MM.1S (cell line): Measurements from ENCODE around the gene ARL6.
A peak's percentile ranks its signal among the peaks of the same experiment; 100 is the strongest.

Experiments
- DNase-seq: peaks from one replicate; pipeline ENCODE4 v3.0.0-alpha.2; 2015
- H2AFZ ChIP-seq: fragments of 300-600 bp; sonication (generic); 2 replicates; pipeline ENCODE4 v1.6.0; 2016; ENCODE audit warnings: antibody characterized with exemption, low read length
- H3F3A ChIP-seq: fragments of 300-600 bp; sonication (generic); 2 replicates; pipeline ENCODE4 v1.6.1; 2016; ENCODE audit warnings: mild to moderate bottlenecking, antibody characterized with exemption, low read length, moderate library complexity, mixed read lengths; ENCODE audit not compliant: insufficient read depth
- H3K27ac ChIP-seq: fragments of 300-600 bp; sonication (generic); 2 replicates; pipeline ENCODE4 v1.5.1; 2016; ENCODE audit warnings: mild to moderate bottlenecking, low read length
- H3K27me3 ChIP-seq: fragments of 300-600 bp; sonication (generic); replicated peaks from 2 replicates; pipeline ENCODE4 v1.6.0; 2016; ENCODE audit warnings: low read length; ENCODE audit not compliant: insufficient read depth
- H3K36me3 ChIP-seq: fragments of 300-600 bp; sonication (generic); replicated peaks from 2 replicates; pipeline ENCODE4 v1.6.1; 2016; ENCODE audit warnings: mild to moderate bottlenecking, low read length, mixed read lengths; ENCODE audit not compliant: insufficient read depth
- H3K4me1 ChIP-seq: fragments of 300-600 bp; sonication (generic); 2 replicates; pipeline ENCODE4 v1.6.1; 2016; ENCODE audit warnings: low read length, mixed read lengths
- H3K4me2 ChIP-seq: fragments of 300-600 bp; sonication (generic); 2 replicates; pipeline ENCODE4 v1.6.0; 2016; ENCODE audit warnings: low read depth, low read length
- H3K4me3 ChIP-seq: fragments of 300-600 bp; sonication (generic); 2 replicates; pipeline ENCODE4 v1.5.1; 2016; ENCODE audit warnings: low read length, mixed read lengths
- H3K79me2 ChIP-seq: fragments of 300-600 bp; sonication (generic); 2 replicates; pipeline ENCODE4 v1.6.1; 2016; ENCODE audit warnings: mixed run types, low read length, mixed read lengths
- H3K9ac ChIP-seq: fragments of 300-600 bp; sonication (generic); 2 replicates; pipeline ENCODE4 v1.6.1; 2016; ENCODE audit warnings: low read length, mixed read lengths
- H3K9me2 ChIP-seq: fragments of 300-600 bp; sonication (generic); replicated peaks from 2 replicates; pipeline ENCODE4 v1.6.1; 2016; ENCODE audit warnings: mild to moderate bottlenecking, low read length, mixed read lengths; ENCODE audit not compliant: insufficient read depth
- H3K9me3 ChIP-seq: fragments of 300-600 bp; sonication (generic); replicated peaks from 2 replicates; pipeline ENCODE4 v1.6.1; 2016; ENCODE audit warnings: mild to moderate bottlenecking, low read length, mixed read lengths; ENCODE audit not compliant: insufficient read depth
- H4K20me1 ChIP-seq: fragments of 300-600 bp; sonication (generic); 2 replicates; pipeline ENCODE4 v1.6.1; 2016; ENCODE audit warnings: mild to moderate bottlenecking, low read length, moderate library complexity, mixed read lengths; ENCODE audit not compliant: insufficient read depth
- EZH2 ChIP-seq: fragments of 300-600 bp; sonication (generic); optimal IDR thresholded peaks from 2 replicates; pipeline ENCODE3; 2017; ENCODE audit warnings: low read depth, mild to moderate bottlenecking, antibody characterized with exemption, low read length, mixed read lengths
- EZH2phosphoT487 ChIP-seq: fragments of 300-600 bp; sonication (generic); IDR thresholded peaks from 2 replicates; pipeline ENCODE4 v1.6.1; 2018; ENCODE audit warnings: antibody characterized with exemption, low read length
- TF ChIP-seq, protein P1 (sequence below): fragments of 300-600 bp; sonication (generic); IDR thresholded peaks from 2 replicates; pipeline ENCODE4 v1.5.1; 2016; ENCODE audit warnings: antibody characterized with exemption, low read length, mixed read lengths

The ARL6 gene

DNA sequence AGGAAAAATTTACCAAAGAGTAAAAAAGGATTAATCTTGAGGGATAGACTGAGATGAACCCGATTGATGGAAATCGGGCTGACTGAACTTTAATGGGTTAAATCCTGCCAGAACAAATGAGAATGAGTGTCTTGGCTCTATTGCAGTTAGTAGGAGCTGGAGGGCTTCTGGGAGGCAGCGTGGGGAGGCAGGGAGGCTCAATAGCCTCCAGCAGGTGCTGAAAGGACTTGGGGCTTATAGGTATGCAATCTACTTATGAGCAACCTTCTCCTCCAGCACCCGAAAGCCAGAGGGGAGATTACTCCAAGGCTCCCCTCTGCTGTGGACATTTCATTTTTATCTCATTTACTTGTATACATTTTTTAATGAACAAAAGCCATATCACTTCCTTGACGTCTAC lies 56.2 kb downstream of the ARL6 start:
- no peaks in the 10 kb centered on the region for H3K9me2 ChIP-seq
- H3K36me3 ChIP-seq = no peaks in the 10 kb centered on the region
- peak overlapping the region; percentile 84 for H3K4me2 ChIP-seq
- H2AFZ ChIP-seq = peak overlapping the region; percentile 95
- peaks cover 13% of the 10 kb centered on the region for H3F3A ChIP-seq
- no peaks in the 10 kb centered on the region for H3K27me3 ChIP-seq
- no peaks in the 10 kb centered on the region for H4K20me1 ChIP-seq
- H3K9me3 ChIP-seq = no peaks in the 10 kb centered on the region
- peaks cover 15% of the 10 kb centered on the region for H3K4me1 ChIP-seq
- peak; percentile 9 for DNase-seq
- H3K79me2 ChIP-seq = peaks cover 11% of the 10 kb centered on the region; the same call in 1 of the 2 replicates
- peak overlapping the region; percentile 57 for H3K9ac ChIP-seq
- H3K4me3 ChIP-seq = peak overlapping the region; percentile 86
- H3K27ac ChIP-seq = peak overlapping the region; percentile 71; the same call in 1 of the 2 replicates
- no peak for TF ChIP-seq EZH2phosphoT487

DNA sequence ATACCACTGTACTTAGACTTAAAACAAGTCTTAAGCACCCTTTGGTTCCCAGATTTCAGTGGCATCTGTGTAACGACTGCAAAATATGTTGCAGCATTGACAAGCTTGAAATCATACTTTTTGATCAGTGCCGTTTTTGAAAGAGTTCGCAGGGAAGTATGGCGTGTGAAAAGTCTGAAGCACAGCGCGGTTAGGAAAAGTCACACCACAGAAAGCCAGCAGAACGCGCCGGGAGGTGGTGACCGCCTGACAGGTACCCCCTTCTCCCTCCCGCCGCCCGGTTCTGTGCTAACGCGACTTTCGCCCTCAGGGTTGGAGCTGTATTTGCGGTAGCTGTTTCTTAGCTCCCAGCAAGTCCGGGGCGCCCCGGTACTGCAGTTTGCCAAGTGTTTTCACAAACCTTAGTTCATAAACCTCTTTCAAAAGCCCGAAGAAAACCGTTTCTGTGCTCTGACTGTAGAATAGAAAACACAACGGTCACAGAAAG lies 56.8 kb downstream of the ARL6 start:
- Histone ChIP-seq H3K9me3 (no peaks in the 10 kb centered on the region), H4K20me1 (no peaks in the 10 kb centered on the region), H3K9ac (peak overlapping the region; percentile 57), H3K9me2 (no peaks in the 10 kb centered on the region), H3K36me3 (no peaks in the 10 kb centered on the region), H3K27me3 (no peaks in the 10 kb centered on the region), H2AFZ (peak overlapping the region; percentile 95), H3K4me1 (peaks cover 9% of the 10 kb centered on the region), H3K4me2 (peak overlapping the region; percentile 84), H3K27ac (peak overlapping the region; percentile 71), H3K4me3 (peak overlapping the region; percentile 86), H3F3A (peaks cover 13% of the 10 kb centered on the region), H3K79me2 (peaks cover 11% of the 10 kb centered on the region; the same call in 1 of the 2 replicates)
- TF ChIP-seq EZH2phosphoT487 (no peak), EZH2 (no peak)
- TF ChIP-seq, protein P1, sequence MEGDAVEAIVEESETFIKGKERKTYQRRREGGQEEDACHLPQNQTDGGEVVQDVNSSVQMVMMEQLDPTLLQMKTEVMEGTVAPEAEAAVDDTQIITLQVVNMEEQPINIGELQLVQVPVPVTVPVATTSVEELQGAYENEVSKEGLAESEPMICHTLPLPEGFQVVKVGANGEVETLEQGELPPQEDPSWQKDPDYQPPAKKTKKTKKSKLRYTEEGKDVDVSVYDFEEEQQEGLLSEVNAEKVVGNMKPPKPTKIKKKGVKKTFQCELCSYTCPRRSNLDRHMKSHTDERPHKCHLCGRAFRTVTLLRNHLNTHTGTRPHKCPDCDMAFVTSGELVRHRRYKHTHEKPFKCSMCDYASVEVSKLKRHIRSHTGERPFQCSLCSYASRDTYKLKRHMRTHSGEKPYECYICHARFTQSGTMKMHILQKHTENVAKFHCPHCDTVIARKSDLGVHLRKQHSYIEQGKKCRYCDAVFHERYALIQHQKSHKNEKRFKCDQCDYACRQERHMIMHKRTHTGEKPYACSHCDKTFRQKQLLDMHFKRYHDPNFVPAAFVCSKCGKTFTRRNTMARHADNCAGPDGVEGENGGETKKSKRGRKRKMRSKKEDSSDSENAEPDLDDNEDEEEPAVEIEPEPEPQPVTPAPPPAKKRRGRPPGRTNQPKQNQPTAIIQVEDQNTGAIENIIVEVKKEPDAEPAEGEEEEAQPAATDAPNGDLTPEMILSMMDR = no peak
- DNase-seq = no peak

DNA sequence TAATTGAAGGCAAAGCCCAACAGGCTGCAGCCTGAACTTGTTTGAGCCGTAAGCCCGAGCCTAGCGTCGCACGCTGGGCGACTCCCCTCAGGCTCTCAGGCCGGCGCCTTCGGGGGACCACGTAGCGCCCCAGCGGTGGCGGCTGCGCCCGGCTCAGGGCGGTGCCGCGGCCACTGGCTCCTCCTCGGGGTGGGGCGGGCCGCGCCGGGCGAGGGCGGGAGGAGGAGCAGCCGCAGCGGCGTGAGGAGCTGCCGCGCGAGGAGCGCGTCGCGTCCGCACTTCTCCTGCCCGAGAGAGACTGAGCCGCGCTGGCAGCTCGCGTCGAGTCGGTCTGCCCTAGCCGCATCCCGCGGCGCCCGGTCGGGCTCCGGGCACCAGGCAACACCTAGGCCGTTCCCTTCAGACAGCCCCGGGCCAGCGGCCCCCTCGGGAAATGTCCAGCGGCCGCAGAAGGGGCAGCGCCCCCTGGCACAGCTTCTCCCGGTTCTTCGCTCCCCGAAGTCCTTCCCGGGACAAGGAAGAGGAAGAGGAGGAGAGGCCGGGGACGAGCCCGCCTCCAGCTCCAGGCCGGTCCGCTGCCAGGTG lies 57.3 kb downstream of the ARL6 start, which contains the start of gene CRYBG3:
CRYBG3 (plus strand) TSS at position 238 of the 585 bp plus-strand sequence; CDS start at position 434, 196 bp downstream.
- no peaks in the 10 kb centered on the region for H3K9me2 ChIP-seq
- no peaks in the 10 kb centered on the region for H3K9me3 ChIP-seq
- no peaks in the 10 kb centered on the region for H4K20me1 ChIP-seq
- peaks cover 13% of the 10 kb centered on the region for H3F3A ChIP-seq
- H3K79me2 ChIP-seq = peaks cover 14% of the 10 kb centered on the region; the same call in 1 of the 2 replicates
- H3K27me3 ChIP-seq = no peaks in the 10 kb centered on the region
- H2AFZ ChIP-seq = peak within 1 kb of the TSS; percentile 95
- peak within 1 kb of the TSS; percentile 86 for H3K4me3 ChIP-seq
- H3K4me2 ChIP-seq = peak within 1 kb of the TSS; percentile 88
- H3K27ac ChIP-seq = peak within 1 kb of the TSS; percentile 71
- peak; percentile 93 for DNase-seq
- H3K4me1 ChIP-seq = peaks cover 8% of the 10 kb centered on the region
- TF ChIP-seq, protein P1 = no peak; the same call in 1 of the 2 replicates
- TF ChIP-seq EZH2 (no peak), EZH2phosphoT487 (no peak)
- peak within 1 kb of the TSS; percentile 76 for H3K9ac ChIP-seq
- H3K36me3 ChIP-seq = no peaks in the 10 kb centered on the region

DNA sequence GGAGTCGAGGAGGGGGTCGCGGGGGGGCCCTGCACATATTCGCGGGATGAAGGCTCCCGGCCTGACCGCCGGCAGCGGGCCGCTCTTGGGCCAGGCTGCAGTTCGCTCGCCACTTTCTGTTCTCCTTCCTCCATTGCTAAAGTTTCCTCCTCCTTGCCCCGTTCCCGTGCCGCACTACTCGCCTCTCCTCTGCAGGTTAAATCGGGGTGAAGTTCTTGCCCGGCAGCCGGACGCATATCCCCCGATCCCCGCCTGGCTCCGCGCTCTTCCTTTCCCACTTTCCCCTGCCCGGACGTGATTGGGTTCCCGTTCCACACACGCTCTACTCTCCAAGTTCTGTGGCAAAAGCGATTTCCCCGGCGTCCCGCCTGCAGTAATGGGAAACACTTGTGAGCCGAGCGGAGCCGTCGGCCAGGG lies 57.8 kb downstream of the ARL6 start:
- Histone ChIP-seq H3K4me1 (peaks cover 8% of the 10 kb centered on the region), H3K4me2 (peak overlapping the region; percentile 88), H3K9me3 (no peaks in the 10 kb centered on the region), H4K20me1 (no peaks in the 10 kb centered on the region), H3K79me2 (peaks cover 17% of the 10 kb centered on the region; the same call in 1 of the 2 replicates), H3K9me2 (no peaks in the 10 kb centered on the region), H3K9ac (peak overlapping the region; percentile 76), H3F3A (peaks cover 13% of the 10 kb centered on the region), H2AFZ (peak overlapping the region; percentile 92), H3K27me3 (no peaks in the 10 kb centered on the region), H3K36me3 (no peaks in the 10 kb centered on the region), H3K27ac (peak overlapping the region; percentile 30; the same call in 1 of the 2 replicates), H3K4me3 (peak overlapping the region; percentile 86)
- no peak for DNase-seq
- no peak for TF ChIP-seq EZH2phosphoT487
- no peak for TF ChIP-seq EZH2
- TF ChIP-seq, protein P1 = no peak
